Peyer's patch (tissue), 4 donors: Measurements from ENCODE around the gene EHD2.

ENCODE experiments used
- CTCF ChIP-seq, 6 experiments: fragments of 450-650 bp in 4 of 6; fragments of 200-600 bp in 2 of 6; sonication (generic) in 1 of 6; IDR thresholded peaks; one replicate each; pipeline ENCODE4 v1.5.1; 2017 to 2019; ENCODE audit warnings: antibody characterized with exemption in 6 of 6, mild to moderate bottlenecking in 3 of 6, moderate library complexity in 1 of 6
- POLR2A ChIP-seq, 2 donors: fragments of 450-650 bp; IDR thresholded peaks; one replicate each; pipeline ENCODE4 v1.5.1; 2017; ENCODE audit warnings: antibody characterized with exemption in 2 of 2, mild to moderate bottlenecking in 2 of 2, moderate library complexity in 2 of 2

GRCh38 chr19:47719047-47719859, 6.0 kb downstream of the EHD2 start:
- no peak for TF ChIP-seq POLR2A (IDR thresholded peaks at IDR 0.05)
- no peak for TF ChIP-seq CTCF (IDR thresholded peaks at IDR 0.05)
